Measurements from ENCODE around the gene ATP1B2. TPM values are rescaled to one million over a fixed set of nuclear protein-coding genes. Genes with fewer than 3 reads are reported as not detected.

The ATP1B2 gene
- total and polyA plus RNA-seq, 9 of the 15 experiments (the other 6 are each of a cell fraction or from before 2014, with no cell fraction given) = 0.23 to 6.0 (median 0.99) TPM

DNA sequence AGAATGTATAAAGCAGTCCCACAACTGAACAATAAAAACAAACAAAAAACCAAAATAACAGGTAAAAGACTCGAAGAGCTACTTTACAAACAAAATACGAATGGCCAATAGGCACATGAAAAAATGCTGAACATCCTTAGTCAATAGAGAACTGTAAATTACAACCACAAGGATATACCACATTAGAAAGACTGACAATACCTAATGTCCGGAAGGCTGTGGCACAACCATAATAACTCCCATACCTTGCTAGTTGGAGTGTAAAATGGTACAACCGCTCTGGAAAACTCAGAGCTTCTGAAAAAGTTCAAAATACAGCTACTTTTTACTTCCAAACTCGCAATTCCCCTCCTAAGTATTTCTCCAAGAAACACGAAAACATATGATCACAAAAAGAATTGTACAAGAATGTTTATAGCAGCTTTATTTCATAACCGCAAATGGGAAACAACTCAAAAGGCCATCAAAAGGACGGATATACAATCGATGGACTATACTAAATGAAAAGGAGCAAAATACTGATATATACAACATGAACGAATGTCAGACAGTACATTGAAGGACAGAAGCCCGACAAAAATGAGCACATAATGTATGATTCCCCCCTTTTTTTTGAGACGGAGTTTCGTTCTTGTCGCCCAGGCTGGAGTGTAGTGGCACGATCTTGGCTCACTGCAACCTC, 34.3 kb downstream of the ATP1B2 start (continued):
- TF ChIP-seq PPARD (CRISPR knock-in tag; IDR thresholded peaks at IDR 0.05) = no peak
- TF ChIP-seq ZNF589 (CRISPR knock-in tag; IDR thresholded peaks at IDR 0.05; ENCODE audit: low read depth) = no peak
- TF ChIP-seq ZNF3 (CRISPR knock-in tag; IDR thresholded peaks at IDR 0.05) = no peak
- peak; percentile 11 for TF ChIP-seq RBBP5 (IDR thresholded peaks at IDR 0.05; ENCODE audit: borderline replicate concordance, insufficient read depth, low read length, poor library complexity, severe bottlenecking)

- Histone ChIP-seq H3K4me2 (ENCODE audit: insufficient read depth, low read length) (peak overlapping the region; percentile 99), H3K27ac (ENCODE audit: extremely low read depth, low read depth, low read length) (peak overlapping the region; percentile 99), H3K4me1 (replicated peaks in 1 of 2; ENCODE audit: control insufficient read depth in 2 of 2, insufficient read depth in 2 of 2, low read length in 2 of 2) (peaks cover 6 to 21% of the 10 kb centered on the region in 2 experiments; a peak in 3 of 5 replicates), H3K4me3 (peak overlapping the region; percentile 78), H2AFZ (ENCODE audit: low read depth, low read length) (peak overlapping the region; percentile 70), H3K36me3 (ENCODE audit: control insufficient read depth, insufficient read depth, low read length) (peaks cover 27% of the 10 kb centered on the region), H3K9me1 (ENCODE audit: control insufficient read depth, insufficient read depth, low read length) (no peaks in the 10 kb centered on the region), H3K79me2 (ENCODE audit: control insufficient read depth, insufficient read depth, low read length) (peaks cover 66% of the 10 kb centered on the region), H3K9ac (ENCODE audit: insufficient read depth in 1 of 2, low read depth in 2 of 2, low read length in 2 of 2) (peak overlapping the region; percentile 95 to 96), H4K20me1 (replicated peaks; ENCODE audit: control insufficient read depth, insufficient read depth, low read length) (no peaks in the 10 kb centered on the region), H3K9me3 (replicated peaks; ENCODE audit: control insufficient read depth, insufficient read depth, low read depth, low read length) (no peaks in the 10 kb centered on the region), H3K27me3 (ENCODE audit: control insufficient read depth in 2 of 2, insufficient read depth in 2 of 2, low read length in 2 of 2) (no peaks in the 10 kb centered on the region)
- ChIA-PET POLR2A (interaction anchor here (0.5 to 7.3 kb wide), 34 partner anchors 9 to 570 kb away, joined by 3 to 67 read pairs (median 7); partner anchors contain the start of genes ATP1B2, EFNB3, FXR2 and GABARAP), CTCF (ENCODE audit: low intra/inter-chr PET ratio) (no interaction called here)
- FAIRE-seq (peak; percentile 85), ATAC-seq (peak; percentile 66), DNase-seq (ENCODE audit: extremely low read depth in 1 of 4, low spot score in 3 of 4) (peak; percentile 67 to 92 (median 76))
- in situ Hi-C loops (cut with MboI) = loop anchor here (5.0 kb wide), 1 partner anchor 53 kb away; the partner anchor contains the start of gene SHBG
- under 1% methylated on average over 44 of the region's 44 CpGs for WGBS (ENCODE audit: insufficient coverage, low coverage, missing lambda C conversion rate)
- intact Hi-C loops (cut with micrococcal nuclease) = loop anchor here (5.0 kb wide), 1 partner anchor 98 kb away; no protein-coding TSS in a partner anchor
- no TSS peak for BruUV-seq (replicated peaks)
- peak; percentile 89 for TF ChIP-seq GABPB1 (CRISPR knock-in tag; IDR thresholded peaks at IDR 0.05)
- TF ChIP-seq, protein P1, sequence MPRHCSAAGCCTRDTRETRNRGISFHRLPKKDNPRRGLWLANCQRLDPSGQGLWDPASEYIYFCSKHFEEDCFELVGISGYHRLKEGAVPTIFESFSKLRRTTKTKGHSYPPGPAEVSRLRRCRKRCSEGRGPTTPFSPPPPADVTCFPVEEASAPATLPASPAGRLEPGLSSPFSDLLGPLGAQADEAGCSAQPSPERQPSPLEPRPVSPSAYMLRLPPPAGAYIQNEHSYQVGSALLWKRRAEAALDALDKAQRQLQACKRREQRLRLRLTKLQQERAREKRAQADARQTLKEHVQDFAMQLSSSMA (CRISPR knock-in tag; IDR thresholded peaks at IDR 0.05) = no peak
- no peak for TF ChIP-seq DIDO1 (tag; IDR thresholded peaks at IDR 0.05; ENCODE audit: low read depth)
- TF ChIP-seq, protein P2, sequence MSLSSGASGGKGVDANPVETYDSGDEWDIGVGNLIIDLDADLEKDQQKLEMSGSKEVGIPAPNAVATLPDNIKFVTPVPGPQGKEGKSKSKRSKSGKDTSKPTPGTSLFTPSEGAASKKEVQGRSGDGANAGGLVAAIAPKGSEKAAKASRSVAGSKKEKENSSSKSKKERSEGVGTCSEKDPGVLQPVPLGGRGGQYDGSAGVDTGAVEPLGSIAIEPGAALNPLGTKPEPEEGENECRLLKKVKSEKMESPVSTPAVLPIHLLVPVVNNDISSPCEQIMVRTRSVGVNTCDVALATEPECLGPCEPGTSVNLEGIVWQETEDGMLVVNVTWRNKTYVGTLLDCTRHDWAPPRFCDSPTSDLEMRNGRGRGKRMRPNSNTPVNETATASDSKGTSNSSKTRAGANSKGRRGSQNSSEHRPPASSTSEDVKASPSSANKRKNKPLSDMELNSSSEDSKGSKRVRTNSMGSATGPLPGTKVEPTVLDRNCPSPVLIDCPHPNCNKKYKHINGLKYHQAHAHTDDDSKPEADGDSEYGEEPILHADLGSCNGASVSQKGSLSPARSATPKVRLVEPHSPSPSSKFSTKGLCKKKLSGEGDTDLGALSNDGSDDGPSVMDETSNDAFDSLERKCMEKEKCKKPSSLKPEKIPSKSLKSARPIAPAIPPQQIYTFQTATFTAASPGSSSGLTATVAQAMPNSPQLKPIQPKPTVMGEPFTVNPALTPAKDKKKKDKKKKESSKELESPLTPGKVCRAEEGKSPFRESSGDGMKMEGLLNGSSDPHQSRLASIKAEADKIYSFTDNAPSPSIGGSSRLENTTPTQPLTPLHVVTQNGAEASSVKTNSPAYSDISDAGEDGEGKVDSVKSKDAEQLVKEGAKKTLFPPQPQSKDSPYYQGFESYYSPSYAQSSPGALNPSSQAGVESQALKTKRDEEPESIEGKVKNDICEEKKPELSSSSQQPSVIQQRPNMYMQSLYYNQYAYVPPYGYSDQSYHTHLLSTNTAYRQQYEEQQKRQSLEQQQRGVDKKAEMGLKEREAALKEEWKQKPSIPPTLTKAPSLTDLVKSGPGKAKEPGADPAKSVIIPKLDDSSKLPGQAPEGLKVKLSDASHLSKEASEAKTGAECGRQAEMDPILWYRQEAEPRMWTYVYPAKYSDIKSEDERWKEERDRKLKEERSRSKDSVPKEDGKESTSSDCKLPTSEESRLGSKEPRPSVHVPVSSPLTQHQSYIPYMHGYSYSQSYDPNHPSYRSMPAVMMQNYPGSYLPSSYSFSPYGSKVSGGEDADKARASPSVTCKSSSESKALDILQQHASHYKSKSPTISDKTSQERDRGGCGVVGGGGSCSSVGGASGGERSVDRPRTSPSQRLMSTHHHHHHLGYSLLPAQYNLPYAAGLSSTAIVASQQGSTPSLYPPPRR (CRISPR knock-in tag; IDR thresholded peaks at IDR 0.05; ENCODE audit: borderline replicate concordance) = no peak
- TF ChIP-seq ZNF436 (CRISPR knock-in tag; IDR thresholded peaks at IDR 0.05) = no peak
- TF ChIP-seq HDAC2 (IDR thresholded peaks at IDR 0.05) = no peak; the same call in 1 of the 2 replicates
- no peak for TF ChIP-seq TCF7 (IDR thresholded peaks at IDR 0.05; ENCODE audit: borderline replicate concordance)
- TF ChIP-seq CHD4 (IDR thresholded peaks at IDR 0.05; ENCODE audit: insufficient read depth, insufficient replicate concordance, low read depth, low read length, poor library complexity, severe bottlenecking) = no peak
- no peak for TF ChIP-seq HDAC6 (IDR thresholded peaks at IDR 0.05; ENCODE audit: low read depth, low read length)
- TF ChIP-seq WHSC1 (IDR thresholded peaks at IDR 0.05; ENCODE audit: low read length) = no peak
Measured at GRCh38 chr17:7685533-7686221, 35.0 kb downstream of the ATP1B2 start.
